PC-3 (cell line): ENCODE results near the gene OR9I1.

Source experiments
- EZH2 ChIP-seq: fragments of 300-600 bp; sonication (generic); IDR thresholded peaks from one replicate; pipeline ENCODE4 v1.6.1; 2017; ENCODE audit warnings: antibody characterized with exemption, mild to moderate bottlenecking, low read length; ENCODE audit not compliant: unreplicated experiment
- TF ChIP-seq, protein P1 (sequence below): fragments of 300-600 bp; sonication (generic); conservative IDR thresholded peaks from 2 replicates; pipeline ENCODE4 v1.5.1; 2017; ENCODE audit warnings: antibody characterized with exemption, low read depth, mild to moderate bottlenecking, low read length

- TF ChIP-seq, protein P1, sequence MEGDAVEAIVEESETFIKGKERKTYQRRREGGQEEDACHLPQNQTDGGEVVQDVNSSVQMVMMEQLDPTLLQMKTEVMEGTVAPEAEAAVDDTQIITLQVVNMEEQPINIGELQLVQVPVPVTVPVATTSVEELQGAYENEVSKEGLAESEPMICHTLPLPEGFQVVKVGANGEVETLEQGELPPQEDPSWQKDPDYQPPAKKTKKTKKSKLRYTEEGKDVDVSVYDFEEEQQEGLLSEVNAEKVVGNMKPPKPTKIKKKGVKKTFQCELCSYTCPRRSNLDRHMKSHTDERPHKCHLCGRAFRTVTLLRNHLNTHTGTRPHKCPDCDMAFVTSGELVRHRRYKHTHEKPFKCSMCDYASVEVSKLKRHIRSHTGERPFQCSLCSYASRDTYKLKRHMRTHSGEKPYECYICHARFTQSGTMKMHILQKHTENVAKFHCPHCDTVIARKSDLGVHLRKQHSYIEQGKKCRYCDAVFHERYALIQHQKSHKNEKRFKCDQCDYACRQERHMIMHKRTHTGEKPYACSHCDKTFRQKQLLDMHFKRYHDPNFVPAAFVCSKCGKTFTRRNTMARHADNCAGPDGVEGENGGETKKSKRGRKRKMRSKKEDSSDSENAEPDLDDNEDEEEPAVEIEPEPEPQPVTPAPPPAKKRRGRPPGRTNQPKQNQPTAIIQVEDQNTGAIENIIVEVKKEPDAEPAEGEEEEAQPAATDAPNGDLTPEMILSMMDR, result peak; percentile 32; the same call in 1 of the 2 replicates
- no peak for TF ChIP-seq EZH2
Observed at GRCh38 chr11:58068655-58069054, 56.7 kb downstream of the OR9I1 start.
